GM19023 (cell line): ENCODE results near the gene GOLGA8R.
"Not testable (repeated sequence)": the region's sequence is repeated elsewhere in the genome, so short reads cannot be mapped to it uniquely, and the experiment has no call there.

Experiments used
- ATAC-seq: cut with Tn5 transposase; IDR thresholded peaks from one replicate; pipeline ENCODE4 v1.9.1; 2021; ENCODE audit warnings: mild to moderate bottlenecking, moderate library complexity; ENCODE audit not compliant: unreplicated experiment

The GOLGA8R gene, protein sequence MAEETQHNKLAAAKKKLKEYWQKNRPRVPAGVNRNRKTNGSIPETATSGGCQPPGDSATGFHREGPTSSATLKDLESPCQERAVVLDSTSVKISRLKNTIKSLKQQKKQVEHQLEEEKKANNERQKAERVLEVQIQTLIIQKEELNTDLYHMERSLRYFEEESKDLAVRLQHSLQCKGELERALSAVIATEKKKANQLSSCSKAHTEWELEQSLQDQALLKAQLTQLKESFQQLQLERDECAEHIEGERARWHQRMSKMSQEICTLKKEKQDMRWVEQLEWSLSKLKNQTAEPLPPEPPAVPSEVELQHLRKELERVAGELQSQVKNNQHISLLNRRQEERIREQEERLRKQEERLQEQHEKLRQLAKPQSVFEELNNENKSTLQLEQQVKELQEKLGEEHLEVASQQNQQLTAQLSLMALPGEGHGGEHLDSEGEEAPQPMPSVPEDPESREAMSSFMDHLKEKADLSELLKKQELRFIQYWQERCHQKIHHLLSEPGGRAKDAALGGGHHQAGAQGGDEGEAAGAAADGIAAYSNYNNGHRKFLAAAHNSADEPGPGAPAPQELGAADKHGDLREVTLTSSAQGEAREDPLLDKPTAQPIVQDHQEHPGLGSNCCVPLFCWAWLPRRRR

DNA sequence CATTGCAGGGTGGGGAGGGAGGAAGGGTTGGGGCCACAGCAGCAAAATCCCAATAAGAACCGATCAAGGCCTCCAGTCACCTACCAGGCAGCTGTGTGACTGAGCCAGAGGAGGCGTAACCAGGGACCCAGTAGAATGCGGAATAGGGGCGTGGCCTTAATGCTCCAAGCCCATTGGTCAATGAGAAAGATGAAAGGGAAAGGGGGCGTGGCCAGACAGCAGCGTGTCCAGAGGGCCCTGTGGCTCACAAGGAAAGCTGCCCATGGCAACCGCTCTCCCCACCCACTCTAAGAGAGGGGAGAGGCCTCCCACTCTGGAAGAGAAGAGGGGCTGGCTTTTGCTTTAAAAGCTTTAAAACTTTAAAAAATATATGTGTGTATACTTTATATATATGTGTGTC lies at the start of gene GOLGA8R:
Gene GOLGA8R (minus strand): TSS at position 101 of the 400 bp plus-strand sequence. CDS start 98 bp downstream, at position 3.
- ATAC-seq: not testable (repeated sequence)

GRCh38 chr15:30463849-30464248 lies 49.8 kb upstream of the GOLGA8R start:
- not testable (repeated sequence) for ATAC-seq

DNA sequence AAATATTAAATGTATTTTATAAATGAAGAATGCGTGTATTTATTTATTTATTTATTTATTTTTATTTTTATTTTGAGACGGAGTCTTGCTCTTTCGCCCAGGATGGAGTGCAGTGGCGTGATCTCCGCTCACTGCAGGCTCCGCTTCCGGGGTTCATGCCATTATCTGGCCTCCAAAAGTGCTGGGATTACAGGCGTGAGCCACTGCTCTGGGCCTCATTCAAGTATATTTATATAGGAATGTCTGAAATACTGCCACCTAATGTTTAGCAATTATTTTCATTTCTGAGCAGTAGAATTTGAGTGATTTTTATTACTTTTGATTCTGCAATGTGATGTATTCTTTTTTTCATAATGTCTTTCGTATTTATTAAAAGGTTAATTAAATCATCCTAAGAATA lies 48.1 kb upstream of the GOLGA8R start:
- not testable (repeated sequence) for ATAC-seq

- ATAC-seq: not testable (repeated sequence)
These were observed 38.6 kb upstream of the GOLGA8R start for GRCh38 chr15:30452702-30453101.

DNA sequence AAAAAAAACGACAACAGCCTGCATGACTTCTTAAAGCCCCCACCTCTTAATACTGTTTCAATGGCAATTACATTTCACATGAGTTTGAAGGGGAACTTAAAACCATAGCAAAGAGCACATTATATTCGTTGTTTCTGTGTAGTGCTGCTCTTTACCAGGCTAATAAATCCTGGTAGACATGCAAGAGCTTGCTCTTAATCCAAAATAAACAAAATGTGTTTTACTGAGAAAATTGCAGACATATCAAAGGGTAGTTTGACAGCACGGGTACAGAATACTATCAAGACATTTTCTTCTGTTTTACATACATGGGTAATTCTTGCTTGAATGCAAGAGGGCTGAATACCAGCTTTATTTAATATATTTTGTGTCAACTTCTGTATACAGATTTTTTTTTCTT lies 24.3 kb upstream of the GOLGA8R start:
- ATAC-seq: not testable (repeated sequence)

DNA sequence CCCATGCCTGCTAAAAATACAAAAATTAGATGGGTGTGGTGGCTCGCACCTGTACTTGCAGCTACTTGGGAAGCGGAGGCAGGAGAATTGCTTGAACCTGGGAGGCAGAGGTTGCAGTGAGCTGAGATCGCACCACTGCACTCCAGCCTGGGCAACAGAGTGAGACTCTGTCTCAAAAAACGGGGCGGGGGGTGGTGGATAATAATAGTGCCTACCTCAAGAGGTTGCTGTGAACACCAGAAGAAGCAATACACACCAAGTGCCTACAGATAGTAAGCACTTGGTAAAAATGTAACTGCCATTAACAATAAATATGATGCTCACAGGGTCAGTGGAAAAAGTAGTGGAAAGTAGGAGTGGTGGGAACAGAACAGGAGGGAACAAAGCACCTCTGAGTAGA lies 21.8 kb upstream of the GOLGA8R start:
- not testable (repeated sequence) for ATAC-seq

DNA sequence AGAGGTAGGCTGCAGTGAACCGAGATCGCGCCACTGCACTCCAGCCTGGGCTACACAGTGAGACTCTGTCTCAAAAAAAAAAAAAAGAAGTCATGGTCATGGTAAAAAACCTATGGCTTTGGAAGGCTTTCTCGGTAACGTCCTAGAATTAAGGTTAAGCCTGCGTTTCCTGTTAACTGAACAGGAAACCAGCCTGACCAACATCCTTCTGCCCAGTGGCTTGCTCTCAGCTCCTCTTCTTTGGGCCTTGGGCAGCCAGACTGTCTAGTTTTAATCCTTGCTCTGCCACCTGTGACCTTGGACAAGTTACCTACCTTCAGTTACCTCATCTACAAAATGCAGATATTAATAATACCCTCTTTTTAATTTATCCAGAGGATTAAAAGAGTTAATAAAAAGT lies 6.7 kb upstream of the GOLGA8R start:
- not testable (repeated sequence) for ATAC-seq

DNA sequence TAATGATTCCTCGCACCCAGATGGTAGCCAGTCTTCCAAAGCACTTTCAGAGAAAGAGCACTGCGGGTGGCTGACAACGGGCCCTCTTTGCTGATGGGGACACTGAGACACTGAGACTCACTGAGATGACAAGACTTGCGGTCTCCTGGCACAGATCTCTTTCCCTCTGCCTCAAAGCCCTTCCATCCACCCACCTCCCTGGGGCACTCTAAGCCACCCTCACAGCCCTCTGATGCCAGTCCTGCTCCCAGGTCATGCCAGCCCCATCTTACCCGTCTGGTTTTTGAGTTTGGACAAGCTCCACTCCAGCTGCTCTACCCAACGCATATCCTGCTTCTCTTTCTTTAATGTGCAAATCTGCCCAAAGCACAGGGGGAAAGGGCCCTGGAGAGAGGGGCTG lies 6.4 kb downstream of the GOLGA8R start:
- ATAC-seq: not testable (repeated sequence)

- ATAC-seq: not testable (repeated sequence)
These were observed 15.1 kb downstream of the GOLGA8R start for GRCh38 chr15:30398988-30399387.

GRCh38 chr15:30393664-30393991 lies 20.4 kb downstream of the GOLGA8R start:
- not testable (repeated sequence) for ATAC-seq

GRCh38 chr15:30392766-30393663 lies 21.0 kb downstream of the GOLGA8R start, which contains the start of gene CHRFAM7A:
Gene CHRFAM7A (minus strand): TSS chr15:30393540. CDS start chr15:30383351, 10,189 bp downstream.
- not testable (repeated sequence) for ATAC-seq

- ATAC-seq: not testable (repeated sequence)
These were observed 27.7 kb downstream of the GOLGA8R start for GRCh38 chr15:30386318-30386887.

- ATAC-seq: not testable (repeated sequence)
These were observed 37.0 kb downstream of the GOLGA8R start for GRCh38 chr15:30377082-30377413.

- not testable (repeated sequence) for ATAC-seq
These were observed 37.5 kb downstream of the GOLGA8R start for GRCh38 chr15:30376375-30377081.

GRCh38 chr15:30375872-30376271 lies 38.2 kb downstream of the GOLGA8R start:
- not testable (repeated sequence) for ATAC-seq

DNA sequence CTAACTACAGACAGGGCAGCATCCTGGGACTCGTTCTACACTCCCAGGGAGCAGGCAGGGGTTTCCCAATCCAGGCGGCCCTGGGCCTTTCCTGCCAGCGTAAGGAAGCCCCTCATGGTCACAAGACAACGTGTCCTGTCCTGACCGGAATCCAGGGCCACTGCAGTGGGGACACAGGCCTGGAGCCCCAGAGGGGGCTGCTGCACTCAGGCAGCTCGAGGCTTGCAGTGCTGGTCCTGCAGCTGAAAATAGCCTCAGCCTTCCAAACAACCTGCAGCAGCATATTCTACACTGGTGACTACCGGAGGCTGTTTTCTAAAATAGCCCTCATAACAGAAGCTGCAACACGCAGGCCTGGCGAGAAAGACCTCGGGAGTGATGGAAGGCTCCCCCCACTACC lies 39.2 kb downstream of the GOLGA8R start:
- not testable (repeated sequence) for ATAC-seq

- not testable (repeated sequence) for ATAC-seq
These were observed 45.8 kb downstream of the GOLGA8R start for GRCh38 chr15:30368271-30368670.

GRCh38 chr15:30367246-30367645 lies 46.8 kb downstream of the GOLGA8R start:
- ATAC-seq: not testable (repeated sequence)

GRCh38 chr15:30361404-30361803 lies 52.7 kb downstream of the GOLGA8R start:
- not testable (repeated sequence) for ATAC-seq

DNA sequence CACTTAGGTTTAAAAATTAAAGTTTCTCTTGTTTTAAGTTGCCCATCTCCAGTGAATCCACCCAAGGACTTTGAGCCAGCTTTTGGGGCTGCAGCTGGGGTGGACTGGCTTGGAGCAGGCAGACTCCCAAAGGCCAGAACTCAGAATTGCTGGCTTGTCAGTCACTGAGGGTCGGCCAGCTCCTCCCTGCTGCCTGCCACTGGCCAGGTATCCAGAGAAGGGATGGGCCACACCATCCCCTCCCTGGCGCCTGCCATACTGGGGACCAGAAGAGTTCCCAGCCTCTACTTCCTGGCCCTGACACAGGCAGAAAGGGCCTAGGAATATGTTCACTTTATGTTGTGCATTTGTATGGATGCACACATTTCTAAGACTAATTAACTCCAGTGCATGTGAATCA lies 53.1 kb downstream of the GOLGA8R start:
- not testable (repeated sequence) for ATAC-seq
